GM18498 (cell line): ENCODE measurements around the gene PRKAG2.

Source experiments
- ATAC-seq: cut with Tn5 transposase; IDR thresholded peaks from one replicate; pipeline ENCODE4 v1.9.1; 2021; ENCODE audit warnings: mild to moderate bottlenecking, moderate library complexity; ENCODE audit not compliant: unreplicated experiment

Gene PRKAG2

DNA sequence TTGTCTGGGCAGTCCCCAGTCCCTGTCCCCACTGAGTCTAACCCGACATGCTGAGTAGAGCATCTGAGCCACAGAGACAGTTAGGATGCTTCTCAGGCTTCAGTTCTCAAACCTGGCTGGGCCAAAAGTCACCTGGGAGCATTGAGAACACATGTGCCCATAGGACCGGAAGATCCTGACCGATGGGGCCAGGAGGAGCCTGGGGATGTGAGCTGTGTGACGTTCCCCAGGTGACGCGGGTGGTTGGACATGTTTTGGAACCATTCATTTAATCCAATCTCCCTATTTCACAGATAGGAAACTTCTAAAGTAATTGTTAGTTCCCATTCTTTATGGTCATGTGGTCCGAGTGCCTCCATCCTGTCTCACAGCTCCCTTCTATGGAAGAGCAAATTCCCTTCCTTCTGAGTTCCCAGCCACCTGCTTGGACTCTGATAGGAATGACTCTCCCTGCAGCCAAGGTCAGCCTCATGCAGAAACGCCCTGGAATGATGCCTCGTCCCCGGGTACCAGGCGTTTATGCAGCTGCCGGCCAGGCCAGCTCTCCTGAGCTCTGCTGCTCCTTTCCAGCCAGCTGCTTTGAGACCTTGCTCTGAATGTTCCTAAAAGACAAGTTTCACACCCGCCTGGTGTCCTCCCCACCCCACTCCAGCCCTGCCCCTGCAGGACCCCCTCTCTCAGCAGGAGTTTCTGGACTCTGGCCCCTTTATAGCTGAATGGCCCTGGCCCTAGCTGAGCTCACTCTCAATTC is 190.7 kb downstream of the PRKAG2 start:
- no peak for ATAC-seq

DNA sequence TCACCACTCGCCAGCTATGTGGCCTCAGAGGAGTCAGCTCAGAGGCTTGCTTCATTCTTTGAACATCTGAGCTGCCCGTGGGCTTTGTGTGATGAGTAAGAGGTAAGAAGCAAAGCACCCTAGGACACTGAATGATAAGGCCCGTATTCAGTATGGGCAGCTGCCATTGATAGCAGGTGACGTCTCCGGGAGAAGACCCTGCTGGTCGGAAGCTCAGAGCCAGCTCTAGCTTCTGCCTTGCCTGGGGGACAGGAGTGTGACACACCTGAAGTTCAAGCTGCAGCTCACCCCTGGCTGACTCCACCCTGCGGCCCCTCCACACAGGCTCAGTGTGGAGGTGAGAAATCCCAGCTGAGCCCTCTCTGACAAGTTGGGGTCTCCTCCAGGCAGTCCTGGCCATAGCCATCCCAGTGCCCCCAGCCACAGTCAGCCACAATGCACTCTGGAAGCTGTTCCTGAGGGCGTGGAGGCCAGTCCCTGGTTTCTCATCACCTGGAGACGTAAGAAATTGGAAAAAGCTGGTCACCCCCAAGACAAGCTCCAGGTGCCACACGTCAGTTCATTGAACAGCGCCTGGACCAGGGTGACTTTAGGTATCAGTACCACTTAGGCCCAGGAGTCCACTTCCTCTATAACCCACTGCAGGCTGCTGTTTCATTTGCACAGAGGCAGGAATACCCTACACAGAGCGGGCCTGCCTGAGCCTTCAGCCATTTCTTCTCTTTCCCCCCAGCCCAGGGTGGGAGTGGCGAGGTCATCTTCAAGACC is 192.3 kb downstream of the PRKAG2 start:
- no peak for ATAC-seq

- ATAC-seq, result no peak
Observed at GRCh38 chr7:151683615-151684407, 193.1 kb downstream of the PRKAG2 start.

GRCh38 chr7:151682831-151683614 is 193.9 kb downstream of the PRKAG2 start:
- ATAC-seq, result no peak

GRCh38 chr7:151681726-151682125 is 195.2 kb downstream of the PRKAG2 start:
- ATAC-seq, result no peak

GRCh38 chr7:151680810-151681209 is 196.1 kb downstream of the PRKAG2 start:
- no peak for ATAC-seq

GRCh38 chr7:151679881-151680612 is 196.9 kb downstream of the PRKAG2 start:
- ATAC-seq, result no peak

GRCh38 chr7:151679071-151679708 is 197.7 kb downstream of the PRKAG2 start:
- ATAC-seq, result no peak

GRCh38 chr7:151678227-151678604 is 198.7 kb downstream of the PRKAG2 start:
- no peak for ATAC-seq

DNA sequence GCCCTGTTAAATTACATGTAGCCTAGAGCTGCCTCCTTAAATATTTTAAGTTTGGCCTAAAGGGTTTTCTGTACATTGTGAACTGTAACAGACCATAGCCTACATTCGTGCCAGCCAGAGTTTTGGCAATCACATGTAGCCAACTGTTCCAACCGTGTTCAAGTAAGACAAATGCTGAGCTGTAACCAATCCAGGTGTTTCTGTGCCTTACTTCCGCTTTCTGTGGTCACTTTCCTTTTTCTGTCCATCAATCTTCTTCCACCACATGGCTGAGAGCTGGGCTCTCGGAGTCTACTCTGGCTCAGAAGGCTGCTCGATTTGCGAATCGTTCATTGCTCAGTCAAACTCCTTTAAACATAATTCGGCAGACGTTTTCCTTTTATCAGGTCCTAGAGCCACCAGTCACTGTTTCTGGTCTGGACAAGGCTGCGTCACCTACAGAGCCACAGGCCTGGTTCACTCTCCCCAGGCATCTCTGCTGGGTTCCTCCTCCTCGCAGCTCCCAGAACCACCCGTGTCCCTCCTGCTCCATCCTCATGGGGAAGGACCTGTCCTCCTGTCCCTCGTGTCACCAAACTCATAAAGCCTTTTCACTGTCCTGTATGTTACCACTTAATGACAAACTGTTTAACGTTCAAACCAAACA is 199.2 kb downstream of the PRKAG2 start:
- no peak for ATAC-seq

DNA sequence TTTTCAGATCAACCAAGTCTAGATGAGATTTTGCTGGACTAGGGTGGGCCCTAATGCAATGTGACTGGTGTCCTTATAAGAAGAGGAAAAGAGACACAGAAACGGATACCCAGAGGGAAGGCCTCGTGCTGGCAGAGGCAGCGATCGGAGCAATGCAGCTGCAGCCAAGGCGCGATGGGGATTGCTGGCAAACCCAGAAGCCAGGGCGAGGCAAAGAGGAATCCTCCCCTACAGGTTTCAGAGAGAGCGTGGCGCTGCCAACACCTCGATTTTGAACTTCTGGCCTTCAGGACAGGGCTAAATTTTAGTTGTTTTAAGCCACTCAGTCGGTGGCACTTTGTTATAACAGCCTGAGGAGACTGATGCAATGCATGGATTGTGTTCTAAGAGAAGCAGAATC is 200.2 kb downstream of the PRKAG2 start:
- no peak for ATAC-seq

GRCh38 chr7:151675196-151675920 is 201.6 kb downstream of the PRKAG2 start:
- no peak for ATAC-seq

- no peak for ATAC-seq
Observed at GRCh38 chr7:151674161-151674920, 202.6 kb downstream of the PRKAG2 start.

DNA sequence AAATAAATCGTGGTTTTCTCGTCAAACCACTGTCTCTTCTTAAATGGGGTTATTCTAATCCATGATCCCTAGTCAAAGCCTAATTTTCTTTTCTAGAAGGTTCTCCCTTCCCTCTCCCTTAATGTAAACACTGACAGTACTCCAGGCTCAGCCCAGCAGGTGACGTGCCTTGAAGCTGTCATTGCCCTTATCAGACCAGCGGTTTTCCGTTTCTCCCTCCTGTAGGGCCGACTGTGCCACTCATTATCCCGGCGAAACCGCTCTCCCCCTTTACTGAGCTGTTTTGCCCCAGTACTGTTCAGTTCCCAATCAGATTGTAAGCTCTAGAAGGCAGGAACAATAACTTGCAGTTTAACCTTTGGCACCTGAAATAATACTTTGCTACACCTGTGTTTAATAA is 203.7 kb downstream of the PRKAG2 start:
- no peak for ATAC-seq

DNA sequence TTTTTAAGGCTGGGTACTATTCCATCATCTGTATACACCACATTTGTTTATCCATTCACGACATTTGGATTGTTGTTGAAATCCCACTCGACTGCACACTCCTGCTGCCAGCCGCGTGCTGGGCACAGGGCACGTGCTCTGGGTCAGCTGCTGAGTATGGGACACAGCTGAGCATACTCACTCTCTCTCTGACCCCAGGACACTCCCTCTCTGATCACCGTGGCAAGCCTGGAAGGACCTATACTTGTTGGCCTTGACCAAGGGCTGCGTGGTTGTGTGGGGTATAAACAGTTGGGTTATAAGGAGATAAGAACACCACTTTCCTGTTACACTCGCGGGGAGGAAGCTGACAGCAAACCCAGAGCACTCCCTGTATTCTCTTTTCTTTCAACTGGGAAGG is 204.2 kb downstream of the PRKAG2 start:
- no peak for ATAC-seq

DNA sequence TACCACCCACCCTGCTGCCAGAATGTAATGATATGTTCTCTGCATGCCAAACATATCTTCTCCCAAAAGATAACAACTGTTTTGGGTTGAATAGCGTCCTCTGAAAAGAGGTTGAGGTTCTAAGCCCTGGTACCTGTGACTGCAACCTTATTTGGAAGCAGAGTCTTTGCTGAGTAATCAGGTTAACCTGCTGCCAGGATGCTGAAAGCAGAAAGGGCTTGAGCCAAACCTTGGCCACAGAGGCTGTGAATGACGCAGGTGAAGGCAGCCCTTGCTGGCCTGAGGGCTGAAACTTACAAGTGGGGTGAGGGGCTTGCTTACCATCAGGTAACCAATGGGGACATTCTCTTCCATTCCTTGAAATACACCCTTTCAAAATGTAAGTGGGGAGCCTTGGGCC is 205.4 kb downstream of the PRKAG2 start:
- no peak for ATAC-seq

DNA sequence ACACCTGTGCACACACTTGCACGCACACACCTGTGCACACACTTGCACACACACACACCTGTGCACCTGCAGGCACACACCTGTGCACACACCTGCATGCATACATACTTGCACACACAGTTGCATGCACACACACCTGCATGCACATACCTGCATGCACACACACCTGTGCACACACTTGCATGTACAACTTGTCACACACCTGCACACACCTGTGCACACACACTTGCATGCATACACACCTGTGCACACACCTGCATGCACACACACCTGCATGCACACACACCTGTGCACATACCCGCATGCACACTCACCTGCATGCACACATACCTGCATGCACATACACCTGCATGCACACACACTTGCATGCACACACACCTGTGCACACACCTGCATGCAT is 207.2 kb downstream of the PRKAG2 start:
- no peak for ATAC-seq

- no peak for ATAC-seq
Observed at GRCh38 chr7:151666886-151667285, 210.0 kb downstream of the PRKAG2 start.
